ENCODE measurements around the gene KRT5. TPM values are rescaled to one million over a fixed set of nuclear protein-coding genes. Genes with fewer than 3 reads are reported as not detected.

The KRT5 gene
- total RNA-seq, 1 experiment from 2014 or later, result 0.67 TPM

GRCh38 chr12:52526511-52526951 lies 6.3 kb upstream of the KRT5 start:
- H3K27me3 ChIP-seq (replicated peaks; ENCODE audit: insufficient read depth, low read depth, low read length, poor library complexity), result no peaks in the 10 kb centered on the region
- H3K27ac ChIP-seq (ENCODE audit: low read depth, low read length, poor library complexity, severe bottlenecking), result no peak overlapping the region
- no peak for DNase-seq (ENCODE audit: low spot score)
- ChIA-PET CTCF (no interaction called here), POLR2A (ENCODE audit: low non-redundant PET) (no interaction called here)
- no peaks in the 10 kb centered on the region for H3K36me3 ChIP-seq (ENCODE audit: insufficient read depth, low read length, poor library complexity, severe bottlenecking)
- H3K9me3 ChIP-seq (ENCODE audit: low read depth, low read length, poor library complexity, severe bottlenecking), result no peaks in the 10 kb centered on the region
- BruUV-seq (replicated peaks), result no TSS peak
- peaks cover 14% of the 10 kb centered on the region for H3K4me1 ChIP-seq (ENCODE audit: insufficient read depth, low read length, poor library complexity, severe bottlenecking)
- H3K4me3 ChIP-seq (ENCODE audit: low read depth, low read length, poor library complexity, severe bottlenecking), result no peak overlapping the region
- TF ChIP-seq CTCF (conservative IDR thresholded peaks at IDR 0.05; ENCODE audit: low read depth, low read length), result no peak
- no peak for TF ChIP-seq EZH2 (IDR thresholded peaks at IDR 0.05; ENCODE audit: borderline replicate concordance, low read depth, low read length, poor library complexity, severe bottlenecking)
- intact Hi-C loops (cut with micrococcal nuclease; ENCODE audit: unreplicated experiment), result no loop called here

GRCh38 chr12:52525661-52526499 lies 5.7 kb upstream of the KRT5 start:
- H3K9me3 ChIP-seq (ENCODE audit: low read depth, low read length, poor library complexity, severe bottlenecking), result no peaks in the 10 kb centered on the region
- no peak for DNase-seq (ENCODE audit: low spot score)
- H3K4me3 ChIP-seq (ENCODE audit: low read depth, low read length, poor library complexity, severe bottlenecking), result no peak overlapping the region
- CTCF ChIA-PET, result no interaction called here
- intact Hi-C loops (cut with micrococcal nuclease; ENCODE audit: unreplicated experiment), result no loop called here
- POLR2A ChIA-PET (ENCODE audit: low non-redundant PET), result no interaction called here
- no peak overlapping the region for H3K27ac ChIP-seq (ENCODE audit: low read depth, low read length, poor library complexity, severe bottlenecking)
- H3K27me3 ChIP-seq (replicated peaks; ENCODE audit: insufficient read depth, low read depth, low read length, poor library complexity), result no peaks in the 10 kb centered on the region
- TF ChIP-seq EZH2 (IDR thresholded peaks at IDR 0.05; ENCODE audit: borderline replicate concordance, low read depth, low read length, poor library complexity, severe bottlenecking) (no peak), CTCF (conservative IDR thresholded peaks at IDR 0.05; ENCODE audit: low read depth, low read length) (no peak)
- peaks cover 14% of the 10 kb centered on the region for H3K4me1 ChIP-seq (ENCODE audit: insufficient read depth, low read length, poor library complexity, severe bottlenecking)
- H3K36me3 ChIP-seq (ENCODE audit: insufficient read depth, low read length, poor library complexity, severe bottlenecking), result no peaks in the 10 kb centered on the region
- BruUV-seq (replicated peaks), result no TSS peak

GRCh38 chr12:52524898-52525591 lies 4.9 kb upstream of the KRT5 start:
- no peaks in the 10 kb centered on the region for H3K9me3 ChIP-seq (ENCODE audit: low read depth, low read length, poor library complexity, severe bottlenecking)
- peaks cover 14% of the 10 kb centered on the region for H3K4me1 ChIP-seq (ENCODE audit: insufficient read depth, low read length, poor library complexity, severe bottlenecking)
- no peaks in the 10 kb centered on the region for H3K36me3 ChIP-seq (ENCODE audit: insufficient read depth, low read length, poor library complexity, severe bottlenecking)
- H3K27me3 ChIP-seq (replicated peaks; ENCODE audit: insufficient read depth, low read depth, low read length, poor library complexity), result no peaks in the 10 kb centered on the region
- BruUV-seq (replicated peaks), result no TSS peak
- no peak for DNase-seq (ENCODE audit: low spot score)
- intact Hi-C loops (cut with micrococcal nuclease; ENCODE audit: unreplicated experiment), result no loop called here
- H3K4me3 ChIP-seq (ENCODE audit: low read depth, low read length, poor library complexity, severe bottlenecking), result no peak overlapping the region
- ChIA-PET CTCF (no interaction called here), POLR2A (ENCODE audit: low non-redundant PET) (no interaction called here)
- H3K27ac ChIP-seq (ENCODE audit: low read depth, low read length, poor library complexity, severe bottlenecking), result no peak overlapping the region
- TF ChIP-seq EZH2 (IDR thresholded peaks at IDR 0.05; ENCODE audit: borderline replicate concordance, low read depth, low read length, poor library complexity, severe bottlenecking) (no peak), CTCF (conservative IDR thresholded peaks at IDR 0.05; ENCODE audit: low read depth, low read length) (no peak)

Measured in A673 (cell line).